Fibroblast of pulmonary artery (primary cell): ENCODE results near the gene RHOG.

Experiments used
- DNase-seq: peaks from one replicate; pipeline ENCODE4 v3.0.0-alpha.2; 2010; ENCODE audit warnings: low read depth
- H3K4me3 ChIP-seq: replicated peaks from 2 replicates; pipeline ENCODE4 v1.5.1; 2011; ENCODE audit warnings: low read depth, mild to moderate bottlenecking, control low read depth, low read length, moderate library complexity
- TF ChIP-seq, protein P1 (sequence below): IDR thresholded peaks from 2 replicates; pipeline ENCODE4 v1.5.1; 2011; ENCODE audit warnings: mild to moderate bottlenecking, control low read depth, low read length, inconsistent platforms; ENCODE audit errors: missing control alignments

The RHOG gene

DNA sequence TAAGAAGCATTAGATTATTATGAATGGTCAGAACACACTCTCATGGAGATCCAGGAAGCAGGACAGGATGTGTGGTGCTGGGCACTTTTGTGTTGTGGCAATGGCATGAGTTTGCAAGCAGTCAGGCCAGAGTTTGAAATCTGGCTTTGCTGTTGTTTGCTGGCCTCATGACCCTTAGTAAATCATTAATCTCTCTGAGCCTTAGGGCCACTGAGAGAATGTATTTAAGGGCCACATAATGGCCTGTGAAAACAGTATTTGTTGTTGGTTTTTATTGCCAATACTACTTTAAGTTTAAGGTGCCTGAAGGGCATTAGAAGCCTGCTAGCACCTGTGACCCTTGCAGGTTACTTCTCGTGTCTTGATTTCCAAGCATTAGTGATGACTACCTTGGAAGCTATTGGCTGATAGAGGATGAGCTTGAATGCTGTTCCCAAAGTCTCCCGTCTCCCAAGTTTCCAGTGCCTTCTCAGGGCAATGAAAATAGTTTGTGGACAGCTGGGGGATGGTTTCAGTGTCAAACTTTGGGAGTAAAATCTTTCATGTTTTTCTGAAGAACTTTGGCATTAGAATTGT lies 39.3 kb upstream of the RHOG start:
- no peak overlapping the region for H3K4me3 ChIP-seq
- DNase-seq: no peak
- TF ChIP-seq, protein P1, sequence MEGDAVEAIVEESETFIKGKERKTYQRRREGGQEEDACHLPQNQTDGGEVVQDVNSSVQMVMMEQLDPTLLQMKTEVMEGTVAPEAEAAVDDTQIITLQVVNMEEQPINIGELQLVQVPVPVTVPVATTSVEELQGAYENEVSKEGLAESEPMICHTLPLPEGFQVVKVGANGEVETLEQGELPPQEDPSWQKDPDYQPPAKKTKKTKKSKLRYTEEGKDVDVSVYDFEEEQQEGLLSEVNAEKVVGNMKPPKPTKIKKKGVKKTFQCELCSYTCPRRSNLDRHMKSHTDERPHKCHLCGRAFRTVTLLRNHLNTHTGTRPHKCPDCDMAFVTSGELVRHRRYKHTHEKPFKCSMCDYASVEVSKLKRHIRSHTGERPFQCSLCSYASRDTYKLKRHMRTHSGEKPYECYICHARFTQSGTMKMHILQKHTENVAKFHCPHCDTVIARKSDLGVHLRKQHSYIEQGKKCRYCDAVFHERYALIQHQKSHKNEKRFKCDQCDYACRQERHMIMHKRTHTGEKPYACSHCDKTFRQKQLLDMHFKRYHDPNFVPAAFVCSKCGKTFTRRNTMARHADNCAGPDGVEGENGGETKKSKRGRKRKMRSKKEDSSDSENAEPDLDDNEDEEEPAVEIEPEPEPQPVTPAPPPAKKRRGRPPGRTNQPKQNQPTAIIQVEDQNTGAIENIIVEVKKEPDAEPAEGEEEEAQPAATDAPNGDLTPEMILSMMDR: no peak

DNA sequence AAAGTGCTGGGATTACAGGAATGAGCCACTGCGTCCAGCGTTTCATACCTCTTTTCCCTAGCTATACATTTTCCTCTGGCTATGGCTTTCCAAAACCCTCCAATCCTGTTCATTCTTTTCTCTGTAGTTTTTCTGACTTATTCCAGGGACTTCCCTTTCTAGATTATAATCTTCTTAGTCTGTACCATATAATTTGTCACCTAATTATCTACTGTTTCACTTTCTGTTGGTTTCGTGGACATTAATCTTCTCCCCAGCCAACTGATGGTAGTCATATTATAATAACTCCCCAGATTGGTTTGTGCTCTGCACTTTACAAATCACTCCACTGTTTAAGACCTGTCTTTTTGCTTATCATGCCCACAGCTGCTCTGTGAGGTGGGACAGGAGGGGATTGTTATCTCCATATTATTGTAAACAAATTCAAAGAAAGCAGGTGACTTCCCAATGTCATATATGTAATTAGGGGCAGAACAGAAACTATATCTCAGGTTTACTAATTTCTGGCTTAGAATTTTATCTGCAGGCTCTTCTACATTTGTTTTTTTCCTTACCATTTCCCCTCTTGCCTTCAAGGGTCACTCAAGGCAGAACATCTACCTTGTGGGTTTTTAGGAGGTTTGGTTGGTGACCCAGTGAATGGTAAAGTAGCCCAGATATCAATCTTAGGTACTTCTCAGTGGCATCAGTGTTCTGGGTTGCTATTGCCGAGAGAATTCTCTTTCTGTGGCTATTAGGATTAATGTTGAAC lies 38.6 kb upstream of the RHOG start:
- H3K4me3 ChIP-seq: no peak overlapping the region
- DNase-seq: no peak
- TF ChIP-seq, protein P1: no peak

DNA sequence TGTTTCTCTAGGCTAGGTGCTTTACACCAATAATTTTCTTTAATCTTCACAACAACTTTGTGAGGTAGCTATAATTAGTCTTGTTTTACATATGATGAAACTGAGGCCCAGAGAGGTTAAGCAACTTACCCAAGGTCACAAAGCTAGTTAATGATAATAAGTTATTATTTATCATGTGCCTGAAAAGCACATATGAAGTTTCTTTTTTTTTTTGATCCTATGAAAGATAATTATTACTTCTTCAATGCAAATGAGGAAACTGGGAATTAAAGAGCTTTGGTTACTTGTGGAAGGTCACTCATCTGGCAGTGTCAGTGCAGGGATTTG lies 37.5 kb upstream of the RHOG start:
- TF ChIP-seq, protein P1: no peak
- DNase-seq: no peak
- H3K4me3 ChIP-seq: no peak overlapping the region

DNA sequence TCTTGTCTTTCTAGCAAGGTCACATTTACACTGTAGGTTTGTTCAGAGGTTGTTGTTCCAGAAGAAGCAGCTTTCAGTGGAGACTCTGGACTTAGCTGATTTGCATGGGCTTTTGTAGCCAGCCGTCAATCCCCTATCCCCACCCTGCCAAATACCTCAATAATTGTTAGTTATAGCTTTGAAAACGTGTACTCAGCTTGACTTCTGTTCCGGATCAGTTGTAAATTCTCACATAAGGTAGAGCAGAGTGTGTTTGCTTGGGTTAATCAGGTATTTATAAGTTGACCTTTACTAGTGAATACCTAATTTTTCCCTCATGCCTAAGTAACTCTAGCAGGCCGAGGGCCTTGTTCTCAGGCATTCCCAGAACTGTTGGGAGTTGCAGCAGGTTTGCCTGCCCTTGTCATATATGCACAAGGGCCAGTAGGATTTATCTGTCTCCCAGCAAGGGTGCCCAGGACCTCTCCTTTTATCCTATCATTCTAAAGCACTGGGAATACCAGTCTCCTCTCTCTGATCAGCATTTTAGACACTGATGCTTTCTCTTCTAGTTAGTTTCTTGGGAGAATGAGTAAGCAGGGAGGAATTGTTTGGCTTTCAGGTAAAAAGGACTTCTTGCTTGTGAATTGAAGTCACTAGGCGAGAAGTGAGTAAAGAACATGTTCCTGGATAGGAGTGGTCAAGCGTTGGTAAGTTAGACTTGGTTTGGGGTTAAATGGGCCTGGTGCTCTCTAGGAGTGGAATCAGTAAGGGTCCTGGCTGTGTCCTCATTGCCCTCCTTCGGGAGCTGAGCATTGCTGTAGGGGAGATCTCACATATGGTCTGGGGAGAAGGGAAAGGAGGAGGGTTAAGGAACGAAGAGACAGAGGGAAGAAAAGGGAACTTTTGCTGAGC lies 36.9 kb upstream of the RHOG start:
- H3K4me3 ChIP-seq: no peak overlapping the region
- DNase-seq: no peak
- TF ChIP-seq, protein P1: no peak

DNA sequence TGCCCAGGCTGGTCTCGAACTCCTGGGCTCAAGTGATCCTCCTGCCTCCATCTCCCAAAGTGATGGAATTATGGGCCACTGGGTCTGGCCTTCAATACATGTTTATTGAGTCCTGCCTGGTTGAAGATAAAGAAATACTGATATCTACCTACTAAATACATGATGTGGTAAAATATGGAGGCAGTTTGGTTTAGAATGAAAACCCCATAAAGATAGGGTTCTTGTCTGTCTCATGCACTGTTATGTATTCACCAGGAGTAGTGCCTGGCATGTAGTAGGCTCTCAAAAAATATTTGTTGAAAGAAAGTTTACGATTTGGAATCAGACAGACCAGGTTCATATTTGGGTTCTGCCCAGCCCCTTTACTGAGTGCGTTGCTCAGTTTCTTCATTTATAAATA lies 35.9 kb upstream of the RHOG start:
- H3K4me3 ChIP-seq: no peak overlapping the region
- TF ChIP-seq, protein P1: no peak
- DNase-seq: no peak

DNA sequence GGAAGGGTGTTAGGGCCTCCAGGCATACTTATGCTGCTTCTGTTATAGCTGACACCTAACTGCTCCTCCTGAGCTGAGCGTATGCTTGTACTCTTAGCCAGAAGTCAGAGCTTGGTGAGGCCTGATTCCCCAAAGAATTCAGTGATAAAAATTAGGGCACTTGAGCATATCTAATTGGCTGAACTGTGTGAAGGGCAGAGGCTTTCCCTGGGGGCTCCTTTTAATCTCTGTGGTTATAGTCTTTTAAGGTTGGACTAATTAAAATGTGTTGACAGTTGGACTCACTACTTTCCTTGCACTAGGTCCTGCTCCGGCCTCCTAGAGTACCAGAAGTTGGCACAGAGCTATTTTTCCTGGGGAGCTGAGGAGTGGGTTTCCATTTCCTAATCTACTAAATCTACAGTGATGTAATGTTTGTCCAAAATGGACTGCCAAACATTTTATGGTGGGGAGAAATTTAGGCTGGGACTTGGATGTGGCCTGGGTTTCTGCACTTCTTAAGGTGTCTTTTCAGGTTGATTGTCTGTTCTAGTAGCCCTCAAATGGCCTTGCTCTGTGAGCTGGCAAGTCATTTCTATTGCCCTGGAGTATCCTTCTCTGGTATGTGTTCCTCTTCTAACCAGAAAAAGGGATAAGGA lies 33.1 kb upstream of the RHOG start:
- TF ChIP-seq, protein P1: no peak
- DNase-seq: no peak

More for the DNA sequence above, 33.1 kb upstream of the RHOG start:
- no peak overlapping the region for H3K4me3 ChIP-seq
